ENCODE results near the gene BICRAL. TPM values are rescaled to one million over a fixed set of nuclear protein-coding genes. Genes with fewer than 3 reads are reported as not detected.

BICRAL gene
- total and polyA plus RNA-seq, 2 donors (not counting 3 experiments of a cell fraction or from before 2014, with no cell fraction given), result 5.6 to 6.8 TPM

- Histone ChIP-seq H3K27me3 (ENCODE audit: control insufficient read depth in 2 of 2, insufficient read depth in 2 of 2, low read length in 2 of 2) (no peaks in the 10 kb centered on the region), H4K20me1 (replicated peaks; ENCODE audit: control insufficient read depth, extremely low read depth, insufficient read depth, low read length) (no peaks in the 10 kb centered on the region), H3K9me3 (replicated peaks; ENCODE audit: control insufficient read depth, insufficient read depth, low read length) (no peaks in the 10 kb centered on the region), H3K79me2 (ENCODE audit: control insufficient read depth, insufficient read depth, low read length) (no peaks in the 10 kb centered on the region), H3K27ac (ENCODE audit: insufficient read depth, low read depth, low read length) (no peak overlapping the region), H3K4me1 (ENCODE audit: control insufficient read depth, extremely low read depth, insufficient read depth, low read length) (no peaks in the 10 kb centered on the region), H3K4me2 (ENCODE audit: insufficient read depth, low read length) (no peak overlapping the region), H3K9ac (replicated peaks; ENCODE audit: extremely low read depth, insufficient read depth, low read length) (no peak overlapping the region), H3K9me1 (replicated peaks; ENCODE audit: control insufficient read depth, extremely low read depth, insufficient read depth, low read length) (no peaks in the 10 kb centered on the region), H3K4me3 (replicated peaks in 1 of 3; ENCODE audit: insufficient read depth in 1 of 3, low read depth in 1 of 3, low read length in 3 of 3) (no peak overlapping the region), H2AFZ (ENCODE audit: low read depth, low read length) (no peak overlapping the region), H3K36me3 (ENCODE audit: control insufficient read depth in 2 of 2, extremely low read depth in 1 of 2, insufficient read depth in 2 of 2, low read length in 2 of 2) (peaks cover 0 to 2% of the 10 kb centered on the region in 2 experiments)
- TF ChIP-seq EZH2 (IDR thresholded peaks at IDR 0.05; ENCODE audit: borderline replicate concordance, low read depth, low read length, severe bottlenecking) (no peak), POLR2A (IDR thresholded peaks at IDR 0.05; ENCODE audit: low read depth, low read length) (no peak), JUN (IDR thresholded peaks at IDR 0.05; ENCODE audit: borderline replicate concordance, insufficient read depth, insufficient read length, low read depth) (no peak), FOS (IDR thresholded peaks at IDR 0.05; ENCODE audit: borderline replicate concordance, insufficient read depth, low read length) (no peak), GATA2 (IDR thresholded peaks at IDR 0.05; ENCODE audit: insufficient read depth, insufficient read length, low read depth, low read length) (no peak), MYC (IDR thresholded peaks at IDR 0.05; ENCODE audit: low read depth, low read length) (no peak), POLR2AphosphoS5 (IDR thresholded peaks at IDR 0.05; ENCODE audit: insufficient read depth, low read depth, low read length) (no peak), CTCF (IDR thresholded peaks at IDR 0.05; ENCODE audit: extremely low read depth in 1 of 2, insufficient read depth in 1 of 2, low read depth in 1 of 2, low read length in 2 of 2) (no peak)
- TF ChIP-seq, protein P1, sequence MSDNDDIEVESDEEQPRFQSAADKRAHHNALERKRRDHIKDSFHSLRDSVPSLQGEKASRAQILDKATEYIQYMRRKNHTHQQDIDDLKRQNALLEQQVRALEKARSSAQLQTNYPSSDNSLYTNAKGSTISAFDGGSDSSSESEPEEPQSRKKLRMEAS (IDR thresholded peaks at IDR 0.05; ENCODE audit: insufficient read depth, insufficient read length), result no peak
- no TSS peak for BruUV-seq (replicated peaks)
- intact Hi-C loops (cut with micrococcal nuclease) (no loop called here), dilution Hi-C loops (cut with MboI; ENCODE audit: extremely low pct_ligation_motif_present, low sequenced_read_pairs) (no loop called here)
- DNase-seq (ENCODE audit: low read depth, low spot score) (no peak), FAIRE-seq (no peak)
- CTCF ChIA-PET, result no interaction called here
- POLR2A ChIA-PET, result no interaction called here
These were observed 63.5 kb downstream of the BICRAL start for GRCh38 chr6:42845327-42845694.

Measured in endothelial cell of umbilical vein (primary cell).